Epidermal melanocyte (primary cell): ENCODE results near the gene CCNA2.

Experiments
- DNase-seq: peaks from one replicate; pipeline ENCODE4 v3.0.0; 2011; ENCODE audit warnings: low spot score; ENCODE audit not compliant: insufficient read length

The CCNA2 gene

GRCh38 chr4:121823505-121824170, at the start of gene CCNA2:
Gene CCNA2 (minus strand): TSS chr4:121823883. CDS start chr4:121823628, 255 bp downstream.
- DNase-seq = peak; percentile 86

DNA sequence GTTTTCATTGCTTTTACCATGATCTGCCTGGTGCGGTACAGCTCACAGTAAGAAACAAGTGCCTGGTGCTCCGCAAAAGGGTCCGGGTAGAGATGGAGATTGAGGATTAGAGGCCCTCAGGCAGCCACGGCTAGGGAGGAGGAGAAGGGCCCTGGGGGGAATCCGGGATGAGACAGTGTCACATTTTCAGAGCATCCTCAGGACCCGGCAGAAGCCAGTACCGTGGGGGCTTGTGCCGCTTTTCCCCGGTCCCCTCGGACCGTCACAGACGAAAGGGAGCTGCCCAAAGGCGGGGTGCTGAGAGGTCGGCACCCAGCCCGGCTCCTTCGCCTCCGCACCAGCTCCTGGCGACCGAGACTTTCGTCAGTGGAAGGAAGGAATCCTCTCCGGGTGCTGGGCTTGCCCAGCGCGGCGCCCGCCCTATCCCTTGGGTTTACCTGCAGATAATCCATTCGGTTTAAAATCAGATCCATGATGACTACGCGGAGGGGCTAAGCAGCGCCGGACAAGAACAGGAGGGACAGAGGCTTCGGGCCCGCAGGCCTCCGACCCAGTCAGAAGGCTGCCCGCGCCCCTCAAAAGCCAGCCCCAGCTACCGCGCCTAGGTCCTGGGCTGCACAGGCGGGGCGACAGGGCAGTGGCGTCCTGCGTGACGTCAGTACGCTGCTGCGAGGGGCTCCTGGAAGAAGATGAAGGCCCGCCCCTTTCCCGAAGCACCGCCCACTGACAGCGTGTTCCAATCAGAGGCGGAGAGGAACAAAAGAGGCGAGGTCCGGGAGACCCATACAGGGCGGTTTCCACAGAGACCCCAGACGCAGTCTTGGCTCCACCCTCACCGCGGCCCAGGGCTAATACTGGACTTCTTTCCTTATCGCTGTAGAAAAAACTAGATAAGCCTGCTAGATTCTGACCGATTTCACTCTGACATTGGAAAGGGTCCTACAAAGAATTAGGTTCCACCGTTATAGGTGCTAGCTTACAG, 46.4 kb upstream of the CCNA2 start, which contains the start of gene BBS7:
TSS of gene BBS7 (minus strand) at position 634 of the 982 bp plus-strand sequence. CDS start at position 473, 161 bp downstream.
- peak; percentile 74 for DNase-seq

DNA sequence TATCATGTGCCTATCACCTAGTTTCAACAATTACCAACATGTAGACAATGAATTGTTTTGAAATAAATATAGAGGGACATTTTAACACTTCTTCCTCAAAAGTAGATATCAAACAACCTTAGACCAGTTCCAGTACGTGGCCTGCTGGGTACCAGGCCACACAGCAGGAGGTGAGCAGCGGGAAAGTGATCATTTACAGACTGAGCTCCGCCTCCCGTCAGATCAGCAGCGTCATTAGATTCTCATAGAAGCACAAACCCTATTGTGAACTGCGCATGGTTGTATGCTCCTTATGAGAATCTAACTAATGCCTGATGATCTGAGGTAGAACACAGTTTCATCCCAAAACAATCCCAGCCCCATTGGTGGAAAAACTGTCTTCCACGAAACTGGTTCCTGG, 40.1 kb upstream of the CCNA2 start:
- no peak for DNase-seq

GRCh38 chr4:121861426-121861825, 37.7 kb upstream of the CCNA2 start:
- DNase-seq = no peak

GRCh38 chr4:121860121-121860520, 36.4 kb upstream of the CCNA2 start:
- no peak for DNase-seq

- no peak for DNase-seq
Measured at GRCh38 chr4:121851354-121851753, 27.7 kb upstream of the CCNA2 start.

DNA sequence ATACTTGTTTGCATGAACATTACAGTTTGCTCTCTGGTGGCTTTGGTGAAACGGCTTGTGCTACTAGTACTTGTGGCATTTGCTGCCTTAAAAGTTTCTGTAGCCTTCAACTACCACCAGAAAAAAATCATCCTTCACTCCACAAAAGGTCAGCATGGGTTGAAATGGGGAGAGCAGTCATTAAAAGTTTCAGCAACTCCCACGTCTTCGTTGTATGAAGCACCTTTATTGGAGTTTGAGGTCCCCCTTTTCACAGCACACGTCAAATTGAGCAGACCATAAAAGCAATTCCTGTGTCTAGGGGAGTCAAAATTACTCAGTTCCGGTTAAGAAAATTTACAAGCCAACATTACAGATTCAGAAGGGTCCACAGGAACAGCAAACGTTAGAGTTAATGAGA, 23.0 kb upstream of the CCNA2 start:
- no peak for DNase-seq

GRCh38 chr4:121842862-121843261, 19.2 kb upstream of the CCNA2 start:
- no peak for DNase-seq

DNA sequence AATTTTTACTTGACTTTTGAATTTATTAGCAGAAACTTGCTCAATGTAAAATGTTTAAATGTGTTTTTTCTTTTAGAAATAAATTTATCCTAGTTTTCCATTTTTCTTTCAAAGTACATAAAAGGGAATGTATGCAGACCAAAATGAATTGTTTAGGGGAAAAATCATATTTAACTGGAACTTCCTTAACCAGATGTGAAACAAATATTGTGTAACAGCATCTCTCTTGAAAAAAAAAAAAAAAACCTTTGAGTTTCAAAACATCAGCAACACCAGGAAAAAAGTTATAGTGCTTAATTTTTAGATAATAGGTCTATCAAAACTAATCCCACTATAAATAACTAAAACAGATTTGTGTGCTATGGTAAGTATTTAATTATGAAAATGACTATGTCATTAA, 14.5 kb upstream of the CCNA2 start:
- DNase-seq = no peak

- no peak for DNase-seq
Measured at GRCh38 chr4:121829511-121829910, 5.8 kb upstream of the CCNA2 start.

DNA sequence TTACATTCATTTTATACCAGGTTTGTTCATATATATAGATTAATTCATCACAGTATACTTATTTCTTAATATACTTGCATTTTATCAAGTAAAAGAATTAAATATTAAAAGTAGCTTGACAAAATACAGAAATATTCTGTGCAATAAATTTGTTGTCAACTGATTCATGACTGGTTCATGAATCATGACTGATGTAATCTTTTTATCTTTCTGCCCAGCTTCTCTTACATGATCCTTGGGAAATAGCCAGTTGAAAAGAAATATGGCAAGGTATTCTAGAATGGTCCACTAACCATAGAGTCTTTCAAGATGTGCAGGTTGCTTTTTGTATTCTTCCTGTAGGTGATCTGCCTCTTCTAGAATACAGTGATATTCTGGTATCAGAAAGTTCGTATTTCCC, 4.2 kb upstream of the CCNA2 start:
- no peak for DNase-seq

DNA sequence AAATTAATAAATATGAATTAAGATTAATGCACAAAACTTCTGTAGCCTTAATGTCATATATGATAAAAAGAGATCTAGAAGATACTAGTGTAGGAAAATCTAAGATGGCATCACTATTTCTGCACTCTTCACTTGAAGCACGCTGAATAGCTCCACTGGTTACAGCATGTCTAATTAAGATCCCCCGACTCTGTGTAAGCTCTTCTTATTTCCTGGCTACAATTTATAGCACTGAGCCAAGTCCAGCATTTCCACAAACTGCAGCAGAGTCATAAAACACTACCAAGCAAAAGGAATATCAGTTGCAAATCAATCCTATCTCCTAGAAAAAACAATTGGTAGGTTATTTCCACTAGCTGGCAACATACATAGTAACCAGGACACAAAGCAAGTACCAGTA, 1.3 kb upstream of the CCNA2 start:
- no peak for DNase-seq

- DNase-seq = no peak
Measured at GRCh38 chr4:121824171-121824527, 466 bp upstream of the CCNA2 start.

GRCh38 chr4:121822796-121823504, 733 bp downstream of the CCNA2 start:
- no peak for DNase-seq

GRCh38 chr4:121822047-121822446, 1.6 kb downstream of the CCNA2 start:
- DNase-seq = no peak

GRCh38 chr4:121819216-121819965, 4.3 kb downstream of the CCNA2 start:
- DNase-seq = no peak

DNA sequence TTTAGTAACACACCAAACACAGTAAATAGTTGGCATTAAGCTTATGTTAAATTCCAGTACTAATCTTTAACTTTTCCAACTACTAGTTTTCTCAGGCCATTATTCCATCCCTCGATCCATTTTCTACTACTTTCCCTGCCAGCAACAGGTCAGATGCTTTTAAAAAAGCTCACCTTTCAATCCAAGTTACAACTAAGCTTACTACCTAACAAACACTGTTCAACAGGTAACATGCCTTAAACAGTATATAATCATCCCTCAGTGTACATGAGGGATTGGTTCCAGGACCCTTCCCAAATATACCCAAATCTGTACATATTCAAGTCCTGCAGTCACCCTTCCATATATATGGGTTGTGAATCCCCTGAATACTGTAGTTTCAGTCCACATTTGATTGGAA, 5.5 kb downstream of the CCNA2 start:
- no peak for DNase-seq

- no peak for DNase-seq
Measured at GRCh38 chr4:121817701-121818100, 6.0 kb downstream of the CCNA2 start.

DNA sequence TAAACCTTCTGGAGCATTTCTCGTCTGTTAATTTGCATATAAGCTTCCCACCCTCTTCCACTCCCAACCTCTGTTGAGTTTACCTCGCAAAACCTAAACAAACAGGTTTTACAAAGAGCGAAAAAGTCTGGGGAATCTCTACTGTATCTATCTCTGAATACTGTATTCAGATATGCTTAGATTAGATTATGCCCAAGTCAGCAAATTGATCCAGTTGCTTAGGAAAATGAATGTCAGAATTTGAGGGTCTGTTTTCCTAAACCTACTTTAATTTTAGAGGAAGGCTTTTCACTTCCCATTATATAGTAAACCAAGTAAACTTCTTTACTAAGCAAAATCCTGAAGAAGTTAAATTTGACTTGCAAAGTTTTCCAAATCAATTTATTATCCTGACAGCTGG, 6.7 kb downstream of the CCNA2 start:
- no peak for DNase-seq

DNA sequence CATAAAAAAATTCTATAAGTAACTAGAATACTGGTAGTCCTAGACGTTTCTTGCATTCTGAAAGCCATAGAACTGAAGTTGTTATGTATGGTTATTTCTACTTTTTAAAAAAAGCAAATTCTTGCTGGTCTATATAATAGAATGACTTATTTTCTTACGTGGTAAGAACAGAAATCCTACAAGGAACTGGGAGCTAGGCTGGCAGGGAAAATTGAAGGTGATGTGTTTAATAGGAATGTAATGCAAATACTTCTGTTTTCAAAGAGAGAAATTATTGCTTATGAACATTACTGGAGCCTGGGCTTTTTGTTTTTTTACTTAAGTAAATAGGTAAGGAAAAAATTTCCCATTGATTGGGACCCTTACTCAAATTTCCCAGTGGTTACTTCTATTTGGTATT, 8.9 kb downstream of the CCNA2 start:
- no peak for DNase-seq

DNA sequence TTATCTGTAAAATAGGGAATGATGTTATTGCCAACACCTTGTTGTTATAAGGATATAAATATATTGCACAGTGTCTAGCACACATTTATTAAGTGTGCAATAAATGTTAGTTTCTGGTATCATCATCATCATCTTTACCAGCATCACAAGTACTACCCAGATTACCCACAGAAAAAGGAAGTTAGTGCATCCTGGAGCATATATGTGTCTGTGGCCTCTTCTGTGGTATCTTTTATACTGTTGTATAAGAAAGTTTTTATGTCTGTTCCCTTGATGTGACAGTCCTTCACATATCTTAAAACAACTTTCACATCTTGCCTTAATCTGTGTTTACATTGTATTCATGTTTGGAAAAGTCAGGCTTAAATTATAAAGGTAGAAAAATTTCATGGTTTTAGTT, 12.6 kb downstream of the CCNA2 start:
- DNase-seq = no peak
